Uterus (tissue), 4 donors: ENCODE data around the gene MAP4K1. TPM values are rescaled to one million over a fixed set of nuclear protein-coding genes. Genes with fewer than 3 reads are reported as not detected.
"Not testable (repeated sequence)": the region's sequence is repeated elsewhere in the genome, so short reads cannot be mapped to it uniquely, and the experiment has no call there.

Experiments
- DNase-seq, 2 donors: peaks; one replicate each; pipeline ENCODE4 v3.0.0-alpha.2; 2019 to 2020
- H3K27ac ChIP-seq, 2 donors: fragments of 200-600 bp; sonication (generic); 1 replicate in 1 of 2; 2 replicates in 1 of 2; pipeline ENCODE4 v1.5.1; 2016 to 2018
- H3K27me3 ChIP-seq, 2 donors: fragments of 200-600 bp; sonication (generic); one replicate each; pipeline ENCODE4 v1.5.1; 2018 to 2019; ENCODE audit warnings: control low read depth in 1 of 2
- H3K36me3 ChIP-seq, 2 donors: fragments of 200-600 bp; sonication (generic); one replicate each; pipeline ENCODE4 v1.5.1; 2019; ENCODE audit warnings: control low read depth in 1 of 2
- H3K4me1 ChIP-seq, 2 donors: fragments of 200-600 bp; sonication (generic); one replicate each; pipeline ENCODE4 v1.5.1; 2018 to 2019; ENCODE audit warnings: control low read depth in 1 of 2
- H3K4me3 ChIP-seq, 2 donors: fragments of 200-600 bp; sonication (generic); 1 replicate in 1 of 2; 2 replicates in 1 of 2; pipeline ENCODE4 v1.5.1; 2018 to 2019; ENCODE audit warnings: mild to moderate bottlenecking in 1 of 2
- H3K9me3 ChIP-seq, 2 donors: fragments of 200-600 bp; sonication (generic); one replicate each; pipeline ENCODE4 v1.5.1; 2019; ENCODE audit warnings: control low read depth in 1 of 2
- POLR2A ChIP-seq, 2 donors: fragments of 450-650 bp; IDR thresholded peaks; one replicate each; pipeline ENCODE4 v1.6.1; 2016; ENCODE audit warnings: antibody characterized with exemption in 2 of 2, mild to moderate bottlenecking in 1 of 2, moderate library complexity in 1 of 2
- intact Hi-C: fragments of 100-400 bp; cut with DNase I; formaldehyde crosslinking; loops from one replicate; pipeline ENCODE4 v1.15.1; 2023; ENCODE audit warnings: low total_unique reads
- total RNA-seq, 4 donors: library from RNA; depleted of rRNA in 3 of 4; stranded (reverse); fragments of >200 nt in 3 of 4; gene quantifications; one replicate each; pipeline versions ENCODE4 v1.1.0 to v1.2.4, GENCODE V29; 2014 to 2023
- TF ChIP-seq, protein P1 (sequence below), 4 experiments: fragments of 200-600 bp in 2 of 4; fragments of 450-650 bp in 2 of 4; sonication (generic) in 2 of 4; IDR thresholded peaks; one replicate each; pipeline ENCODE4 v1.5.1; 2016 to 2019; ENCODE audit warnings: antibody characterized with exemption in 4 of 4, mild to moderate bottlenecking in 2 of 4, moderate library complexity in 1 of 4
- donor health status: DM: yes; HTN: yes; CAD: no.

The MAP4K1 gene
- total RNA-seq, 4 donors from 2014 or later, result 0.55 to 4.5 (median 3.6) TPM; not detected in 1

GRCh38 chr19:38559428-38560401, 58.0 kb downstream of the MAP4K1 start:
- intact Hi-C loops, result no loop called here
- Histone ChIP-seq H3K27me3 (no peaks in the 10 kb centered on the region), H3K27ac (no peak overlapping the region), H3K36me3 (no peaks in the 10 kb centered on the region), H3K4me1 (no peaks in the 10 kb centered on the region), H3K4me3 (no peak overlapping the region), H3K9me3 (no peaks in the 10 kb centered on the region)
- no peak for DNase-seq
- TF ChIP-seq, protein P1, sequence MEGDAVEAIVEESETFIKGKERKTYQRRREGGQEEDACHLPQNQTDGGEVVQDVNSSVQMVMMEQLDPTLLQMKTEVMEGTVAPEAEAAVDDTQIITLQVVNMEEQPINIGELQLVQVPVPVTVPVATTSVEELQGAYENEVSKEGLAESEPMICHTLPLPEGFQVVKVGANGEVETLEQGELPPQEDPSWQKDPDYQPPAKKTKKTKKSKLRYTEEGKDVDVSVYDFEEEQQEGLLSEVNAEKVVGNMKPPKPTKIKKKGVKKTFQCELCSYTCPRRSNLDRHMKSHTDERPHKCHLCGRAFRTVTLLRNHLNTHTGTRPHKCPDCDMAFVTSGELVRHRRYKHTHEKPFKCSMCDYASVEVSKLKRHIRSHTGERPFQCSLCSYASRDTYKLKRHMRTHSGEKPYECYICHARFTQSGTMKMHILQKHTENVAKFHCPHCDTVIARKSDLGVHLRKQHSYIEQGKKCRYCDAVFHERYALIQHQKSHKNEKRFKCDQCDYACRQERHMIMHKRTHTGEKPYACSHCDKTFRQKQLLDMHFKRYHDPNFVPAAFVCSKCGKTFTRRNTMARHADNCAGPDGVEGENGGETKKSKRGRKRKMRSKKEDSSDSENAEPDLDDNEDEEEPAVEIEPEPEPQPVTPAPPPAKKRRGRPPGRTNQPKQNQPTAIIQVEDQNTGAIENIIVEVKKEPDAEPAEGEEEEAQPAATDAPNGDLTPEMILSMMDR (IDR thresholded peaks at IDR 0.05), result no peak
- no peak for TF ChIP-seq POLR2A (IDR thresholded peaks at IDR 0.05)

DNA sequence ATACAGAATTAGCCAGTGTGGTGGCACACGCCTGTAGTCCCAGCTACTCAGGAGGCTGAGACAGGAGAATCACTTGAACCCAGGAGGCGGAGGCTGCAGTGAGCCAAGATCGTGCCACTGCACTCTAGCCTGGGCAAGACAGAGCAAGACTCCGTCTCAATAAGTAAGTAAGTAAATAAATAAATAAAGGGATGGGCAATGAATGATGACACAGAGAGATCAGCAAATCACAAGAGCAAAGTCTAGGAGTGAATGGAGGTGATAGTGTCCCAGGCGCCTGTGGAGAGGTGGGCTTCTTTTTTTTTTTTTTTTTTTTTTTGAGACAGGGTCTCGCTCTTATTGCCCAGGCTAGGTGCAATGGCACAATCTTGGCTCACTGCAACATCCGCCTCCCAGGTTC, 58.8 kb downstream of the MAP4K1 start:
- H3K36me3 ChIP-seq, H3K9me3 ChIP-seq, H3K27ac ChIP-seq, H3K4me1 ChIP-seq, H3K4me3 ChIP-seq, H3K27me3 ChIP-seq, DNase-seq, intact Hi-C loops: not testable (repeated sequence)

- no peak for DNase-seq
- Histone ChIP-seq H3K36me3 (no peaks in the 10 kb centered on the region), H3K27me3 (no peaks in the 10 kb centered on the region), H3K27ac (no peak overlapping the region), H3K4me1 (no peaks in the 10 kb centered on the region), H3K4me3 (no peak overlapping the region), H3K9me3 (no peaks in the 10 kb centered on the region)
- no peak for TF ChIP-seq POLR2A (IDR thresholded peaks at IDR 0.05)
- TF ChIP-seq, protein P1 (IDR thresholded peaks at IDR 0.05), result no peak
- intact Hi-C loops, result no loop called here
Observed at GRCh38 chr19:38557205-38557799, 60.5 kb downstream of the MAP4K1 start.

- Histone ChIP-seq H3K4me3 (no peak overlapping the region), H3K27ac (no peak overlapping the region), H3K9me3 (no peaks in the 10 kb centered on the region), H3K36me3 (no peaks in the 10 kb centered on the region), H3K27me3 (no peaks in the 10 kb centered on the region), H3K4me1 (no peaks in the 10 kb centered on the region)
- intact Hi-C loops, result no loop called here
- TF ChIP-seq, protein P1 (IDR thresholded peaks at IDR 0.05), result no peak
- no peak for TF ChIP-seq POLR2A (IDR thresholded peaks at IDR 0.05)
- DNase-seq, result no peak
Observed at GRCh38 chr19:38556521-38557174, 61.1 kb downstream of the MAP4K1 start.

GRCh38 chr19:38555200-38555599, 62.6 kb downstream of the MAP4K1 start:
- no peak overlapping the region for H3K4me3 ChIP-seq
- no peaks in the 10 kb centered on the region for H3K36me3 ChIP-seq
- no peak overlapping the region for H3K27ac ChIP-seq
- H3K27me3 ChIP-seq, result no peaks in the 10 kb centered on the region
- intact Hi-C loops, result no loop called here
- no peak for DNase-seq
- H3K4me1 ChIP-seq, result no peaks in the 10 kb centered on the region
- H3K9me3 ChIP-seq, result no peaks in the 10 kb centered on the region
- no peak for TF ChIP-seq POLR2A (IDR thresholded peaks at IDR 0.05)
- TF ChIP-seq, protein P1 (IDR thresholded peaks at IDR 0.05), result no peak
